H1 (cell line): ENCODE results near the gene C1GALT1.

ENCODE experiments used
- ASH2L ChIP-seq: fragments of 200-600, 300-600 bp; sonication (generic); IDR thresholded peaks from one replicate; pipeline ENCODE4 v1.7.1; 2017; ENCODE audit warnings: low read length
- EP300 ChIP-seq, 2 experiments: IDR thresholded peaks; 1 replicate in 1 of 2; 2 replicates in 1 of 2; pipeline ENCODE4 v1.6.1; 2011 to 2012; ENCODE audit warnings: low read depth in 2 of 2, low read length in 2 of 2, mild to moderate bottlenecking in 2 of 2, borderline replicate concordance in 1 of 2, inconsistent platforms in 1 of 2, moderate library complexity in 1 of 2
- EZH2 ChIP-seq: fragments of 200-600 bp; sonication (generic); IDR thresholded peaks from 2 replicates; pipeline ENCODE4 v1.7.1; 2012; ENCODE audit warnings: low read depth, mild to moderate bottlenecking, moderate library complexity, low read length, inconsistent platforms; ENCODE audit not compliant: severe bottlenecking
- GABPA ChIP-seq: IDR thresholded peaks from 2 replicates; pipeline ENCODE4 v1.6.1; 2011; ENCODE audit warnings: mild to moderate bottlenecking, low read length, moderate library complexity, borderline replicate concordance; ENCODE audit not compliant: insufficient read depth
- JUND ChIP-seq: IDR thresholded peaks from 2 replicates; pipeline ENCODE4 v1.6.1; 2011; ENCODE audit warnings: mild to moderate bottlenecking, improper control_type of control experiment, low read length
- MAFK ChIP-seq: IDR thresholded peaks from 2 replicates; pipeline ENCODE4 v1.6.1; 2012; ENCODE audit warnings: low read depth, mild to moderate bottlenecking, improper control_type of control experiment, low read length
- POLR2A ChIP-seq, 2 experiments: IDR thresholded peaks; 1 replicate in 1 of 2; 2 replicates in 1 of 2; pipeline ENCODE4 v1.6.1; 2011; ENCODE audit warnings: low read depth in 2 of 2, low read length in 2 of 2, mild to moderate bottlenecking in 2 of 2; ENCODE audit errors: control extremely low read depth in 1 of 2
- POLR2AphosphoS5 ChIP-seq: IDR thresholded peaks from 2 replicates; pipeline ENCODE4 v1.6.1; 2011; ENCODE audit warnings: low read depth, low read length
- ZNF274 ChIP-seq: IDR thresholded peaks from 2 replicates; pipeline ENCODE4 v1.7.0; 2012; ENCODE audit warnings: low read length, borderline replicate concordance; ENCODE audit errors: extremely low read depth
- TF ChIP-seq, protein P1 (sequence below), 3 experiments: IDR thresholded peaks; 1 replicate in 2 of 3; 2 replicates in 1 of 3; pipeline versions ENCODE4 v1.5.1 to v1.6.1; 2011; ENCODE audit warnings: low read length in 3 of 3, mild to moderate bottlenecking in 3 of 3, inconsistent platforms in 2 of 3, low read depth in 1 of 3, moderate library complexity in 1 of 3; ENCODE audit not compliant: insufficient read depth in 1 of 3; ENCODE audit errors: control extremely low read depth in 1 of 3
- TF ChIP-seq, protein P2 (sequence below): IDR thresholded peaks from 2 replicates; pipeline ENCODE4 v1.6.1; 2011; ENCODE audit warnings: low read length, improper control_type of control experiment
- TF ChIP-seq, protein P3 (sequence below): IDR thresholded peaks from 2 replicates; pipeline ENCODE4 v1.6.1; 2012; ENCODE audit warnings: inconsistent platforms

DNA sequence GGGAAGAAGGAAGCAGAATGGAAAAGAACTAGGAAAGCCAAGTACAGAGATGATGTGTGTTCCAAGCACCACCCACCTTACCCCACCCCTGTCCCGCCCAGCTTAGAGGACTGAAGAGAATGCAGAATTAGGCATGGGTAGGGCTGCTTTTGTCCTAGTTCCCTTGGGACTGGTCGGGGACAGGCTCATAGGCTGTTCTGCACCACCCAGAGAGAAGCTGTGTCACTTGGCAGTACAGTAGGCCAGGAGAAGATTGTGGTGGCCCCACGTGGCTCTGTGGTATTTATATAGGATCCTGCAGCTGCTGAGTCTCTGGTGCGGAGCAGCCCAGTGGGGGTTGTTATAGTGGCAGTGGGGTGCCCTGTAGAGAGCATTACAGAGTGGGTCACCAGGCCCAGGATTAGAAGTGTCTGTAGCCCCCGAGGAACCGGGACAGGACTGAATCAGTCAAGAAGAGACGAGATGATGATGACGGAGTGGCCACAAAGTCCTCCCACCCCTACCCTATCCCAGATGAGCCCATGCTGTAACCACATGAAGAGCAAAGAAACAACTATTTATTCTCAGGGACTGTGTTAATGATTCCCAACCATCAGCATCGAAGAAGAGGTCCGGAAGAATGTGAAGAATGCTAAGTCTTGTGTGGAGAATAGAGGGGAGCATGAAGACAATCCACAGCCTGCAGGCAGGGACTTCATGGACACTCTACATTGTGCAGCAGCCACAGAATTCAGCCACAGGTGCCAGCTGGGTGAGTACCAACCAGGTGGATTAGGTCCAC, 88.9 kb downstream of the C1GALT1 start:
- TF ChIP-seq, protein P1, sequence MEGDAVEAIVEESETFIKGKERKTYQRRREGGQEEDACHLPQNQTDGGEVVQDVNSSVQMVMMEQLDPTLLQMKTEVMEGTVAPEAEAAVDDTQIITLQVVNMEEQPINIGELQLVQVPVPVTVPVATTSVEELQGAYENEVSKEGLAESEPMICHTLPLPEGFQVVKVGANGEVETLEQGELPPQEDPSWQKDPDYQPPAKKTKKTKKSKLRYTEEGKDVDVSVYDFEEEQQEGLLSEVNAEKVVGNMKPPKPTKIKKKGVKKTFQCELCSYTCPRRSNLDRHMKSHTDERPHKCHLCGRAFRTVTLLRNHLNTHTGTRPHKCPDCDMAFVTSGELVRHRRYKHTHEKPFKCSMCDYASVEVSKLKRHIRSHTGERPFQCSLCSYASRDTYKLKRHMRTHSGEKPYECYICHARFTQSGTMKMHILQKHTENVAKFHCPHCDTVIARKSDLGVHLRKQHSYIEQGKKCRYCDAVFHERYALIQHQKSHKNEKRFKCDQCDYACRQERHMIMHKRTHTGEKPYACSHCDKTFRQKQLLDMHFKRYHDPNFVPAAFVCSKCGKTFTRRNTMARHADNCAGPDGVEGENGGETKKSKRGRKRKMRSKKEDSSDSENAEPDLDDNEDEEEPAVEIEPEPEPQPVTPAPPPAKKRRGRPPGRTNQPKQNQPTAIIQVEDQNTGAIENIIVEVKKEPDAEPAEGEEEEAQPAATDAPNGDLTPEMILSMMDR (IDR thresholded peaks at IDR 0.05; ENCODE audit: control extremely low read depth in 1 of 3, insufficient read depth in 1 of 3, low read depth in 1 of 3, low read length in 3 of 3) = no peak
- no peak for TF ChIP-seq JUND
- no peak for TF ChIP-seq POLR2AphosphoS5
- no peak for TF ChIP-seq ZNF274
- no peak for TF ChIP-seq POLR2A (IDR thresholded peaks at IDR 0.05; ENCODE audit: control extremely low read depth in 1 of 2, low read depth in 2 of 2, low read length in 2 of 2)
- TF ChIP-seq EZH2 = no peak
- TF ChIP-seq MAFK = no peak
- TF ChIP-seq, protein P2, sequence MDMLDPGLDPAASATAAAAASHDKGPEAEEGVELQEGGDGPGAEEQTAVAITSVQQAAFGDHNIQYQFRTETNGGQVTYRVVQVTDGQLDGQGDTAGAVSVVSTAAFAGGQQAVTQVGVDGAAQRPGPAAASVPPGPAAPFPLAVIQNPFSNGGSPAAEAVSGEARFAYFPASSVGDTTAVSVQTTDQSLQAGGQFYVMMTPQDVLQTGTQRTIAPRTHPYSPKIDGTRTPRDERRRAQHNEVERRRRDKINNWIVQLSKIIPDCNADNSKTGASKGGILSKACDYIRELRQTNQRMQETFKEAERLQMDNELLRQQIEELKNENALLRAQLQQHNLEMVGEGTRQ = no peak
- TF ChIP-seq, protein P3, sequence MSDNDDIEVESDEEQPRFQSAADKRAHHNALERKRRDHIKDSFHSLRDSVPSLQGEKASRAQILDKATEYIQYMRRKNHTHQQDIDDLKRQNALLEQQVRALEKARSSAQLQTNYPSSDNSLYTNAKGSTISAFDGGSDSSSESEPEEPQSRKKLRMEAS = no peak
- TF ChIP-seq EP300 (IDR thresholded peaks at IDR 0.05; ENCODE audit: borderline replicate concordance in 1 of 2, low read depth in 2 of 2, low read length in 2 of 2) = no peak
- TF ChIP-seq GABPA = no peak
- TF ChIP-seq ASH2L = no peak
